T-cell (primary cell): ENCODE measurements around the gene INCA1. TPM values are rescaled to one million over a fixed set of nuclear protein-coding genes. Genes with fewer than 3 reads are reported as not detected.

ENCODE experiments used
- ATAC-seq, 4 experiments: fragments of 200-7000 bp in 3 of 4; fragments of 150-1000 bp in 1 of 4; cut with Tn5 transposase; replicated peaks in 1 of 4; 1 replicate in 3 of 4; 2 replicates in 1 of 4; pipeline ENCODE4 v1.10.0; 2021; ENCODE audit warnings: moderate library complexity in 3 of 4, mild to moderate bottlenecking in 2 of 4, moderate number of reproducible peaks in 1 of 4
- CTCF ChIA-PET, 2 donors: fragments of 300-600 bp; sonication (Branson Sonifier 250); formaldehyde crosslinking; loops; one replicate each; lab custom pipeline; 2022; ENCODE audit warnings: antibody characterized with exemption in 2 of 2; lab: Charles Lee
- POLR2A ChIA-PET, 2 donors: fragments of 300-600 bp; sonication (Branson Sonifier 250); formaldehyde crosslinking; loops; one replicate each; lab custom pipeline; 2022; ENCODE audit warnings: antibody characterized with exemption in 2 of 2; lab: Charles Lee
- DNase-seq, 35 experiments: peaks; one replicate each; pipeline versions ENCODE4 v3.0.0 to v3.0.0-alpha.2; 2013 to 2023
- H3K27ac ChIP-seq: one replicate; pipeline ENCODE4 v1.5.1; 2013; ENCODE audit warnings: low read length
- H3K27me3 ChIP-seq, 2 experiments: replicated peaks in 1 of 2; 1 replicate in 1 of 2; 2 replicates in 1 of 2; pipeline versions ENCODE4 v1.6.1 to v1.7.0; 2013; ENCODE audit warnings: low read length in 1 of 2, mixed read lengths in 1 of 2; ENCODE audit not compliant: control insufficient read depth in 2 of 2, insufficient read depth in 2 of 2; ENCODE audit errors: extremely low read depth in 1 of 2
- H3K36me3 ChIP-seq, 2 donors: 1 replicate in 1 of 2; 2 replicates in 1 of 2; pipeline versions ENCODE4 v1.6.1 to v1.7.0; 2013; ENCODE audit warnings: low read length in 1 of 2; ENCODE audit not compliant: control insufficient read depth in 2 of 2, insufficient read depth in 1 of 2; ENCODE audit errors: extremely low read depth in 1 of 2
- H3K4me1 ChIP-seq, 2 experiments: 1 replicate in 1 of 2; 2 replicates in 1 of 2; pipeline versions ENCODE4 v1.6.1 to v1.7.0; 2013; ENCODE audit warnings: low read length in 2 of 2, mixed read lengths in 1 of 2; ENCODE audit not compliant: insufficient read depth in 2 of 2, control insufficient read depth in 1 of 2; ENCODE audit errors: extremely low read depth in 1 of 2
- H3K4me3 ChIP-seq, 2 donors: 1 replicate in 1 of 2; 2 replicates in 1 of 2; pipeline versions ENCODE4 v1.5.1 to v1.7.0; 2013; ENCODE audit warnings: mild to moderate bottlenecking in 2 of 2, low read length in 1 of 2, moderate library complexity in 1 of 2; ENCODE audit not compliant: control insufficient read depth in 1 of 2; ENCODE audit errors: extremely low read depth in 1 of 2
- H3K9me3 ChIP-seq: 2 replicates; pipeline ENCODE4 v1.7.0; 2013
- H3K27ac Mint-ChIP-seq, 2 donors: one replicate each; pipeline ENCODE4 v1.8.0; 2020 to 2021; ENCODE audit warnings: mild to moderate bottlenecking in 2 of 2, mixed read lengths in 2 of 2
- H3K27me3 Mint-ChIP-seq, 2 donors: one replicate each; pipeline ENCODE4 v1.8.0; 2021 to 2022; ENCODE audit warnings: mixed read lengths in 2 of 2
- H3K36me3 Mint-ChIP-seq: one replicate; pipeline ENCODE4 v1.8.0; 2021; ENCODE audit warnings: mixed read lengths
- H3K4me1 Mint-ChIP-seq, 3 donors: one replicate each; pipeline ENCODE4 v1.8.0; 2020 to 2022; ENCODE audit warnings: mixed read lengths in 3 of 3, mild to moderate bottlenecking in 1 of 3
- H3K4me3 Mint-ChIP-seq, 3 donors: one replicate each; pipeline ENCODE4 v1.8.0; 2020 to 2022; ENCODE audit warnings: mild to moderate bottlenecking in 3 of 3, mixed read lengths in 3 of 3, moderate library complexity in 3 of 3
- H3K9me3 Mint-ChIP-seq, 3 donors: one replicate each; pipeline ENCODE4 v1.8.0; 2020 to 2022; ENCODE audit warnings: mixed read lengths in 3 of 3
- WGBS: methylation state at CpG from one replicate; pipeline ENCODE4 v1.1.5; 2013; ENCODE audit warnings: missing lambda C conversion rate; ENCODE audit not compliant: insufficient coverage; 5-methylcytosine and 5-hydroxymethylcytosine counted together
- total RNA-seq, 35 experiments: library from RNA in 6 of 35; stranded (reverse) in 6 of 35; fragments of 120-200 nt in 1 of 35; gene quantifications; one replicate each; pipeline versions ENCODE4 v1.2.1 to v1.2.4 and lab custom pipeline; 2013 to 2026

Gene INCA1
- total RNA-seq, 5 donors from 2014 or later (not counting 1 experiment from before 2014, with no cell fraction given): 0.38 to 0.43 TPM; not detected in 3

DNA sequence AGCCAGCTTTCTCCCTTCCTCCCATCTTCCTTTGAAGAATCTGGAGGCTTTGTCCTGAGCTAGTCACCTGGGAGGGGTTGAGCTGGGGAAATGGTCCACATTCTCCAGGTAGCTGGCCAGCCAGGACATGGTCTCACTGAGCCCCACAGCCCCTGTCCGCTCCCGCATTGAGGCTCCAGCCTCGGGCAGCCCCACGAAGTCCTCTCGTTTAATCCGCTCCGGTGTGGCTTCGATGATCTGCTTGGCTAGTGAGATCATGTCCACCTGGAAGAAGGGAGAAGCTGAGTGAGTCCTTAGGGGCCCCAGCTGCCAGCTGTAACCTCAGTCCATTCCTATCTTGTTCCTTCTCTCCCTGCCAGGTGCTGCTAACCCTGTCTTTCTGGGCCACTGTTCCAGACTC lies 27.0 kb downstream of the INCA1 start:
- WGBS: 99% methylated on average over 8 of the region's 8 CpGs
- H3K4me1 ChIP-seq: peaks cover 5 to 36% of the 10 kb centered on the region in 2 experiments
- no peak for ATAC-seq
- H3K27ac ChIP-seq: peak overlapping the region; percentile 48
- H3K27me3 Mint-ChIP-seq: no peaks in the 10 kb centered on the region
- peaks cover 36% of the 10 kb centered on the region for H3K36me3 Mint-ChIP-seq
- no peak overlapping the region for H3K4me3 ChIP-seq
- H3K9me3 Mint-ChIP-seq: no peaks in the 10 kb centered on the region
- DNase-seq: no peak
- H3K27ac Mint-ChIP-seq: peak overlapping the region; percentile 56 to 77
- no peaks in the 10 kb centered on the region for H3K27me3 ChIP-seq
- POLR2A ChIA-PET: no interaction called here
- H3K4me3 Mint-ChIP-seq: peak overlapping the region in 1 of 3 donors; percentile 37
- peaks cover 4 to 35% of the 10 kb centered on the region in 2 donors for H3K36me3 ChIP-seq
- CTCF ChIA-PET: no interaction called here
- peaks cover 13 to 32% (median 21%) of the 10 kb centered on the region in 3 donors for H3K4me1 Mint-ChIP-seq
- no peaks in the 10 kb centered on the region for H3K9me3 ChIP-seq

DNA sequence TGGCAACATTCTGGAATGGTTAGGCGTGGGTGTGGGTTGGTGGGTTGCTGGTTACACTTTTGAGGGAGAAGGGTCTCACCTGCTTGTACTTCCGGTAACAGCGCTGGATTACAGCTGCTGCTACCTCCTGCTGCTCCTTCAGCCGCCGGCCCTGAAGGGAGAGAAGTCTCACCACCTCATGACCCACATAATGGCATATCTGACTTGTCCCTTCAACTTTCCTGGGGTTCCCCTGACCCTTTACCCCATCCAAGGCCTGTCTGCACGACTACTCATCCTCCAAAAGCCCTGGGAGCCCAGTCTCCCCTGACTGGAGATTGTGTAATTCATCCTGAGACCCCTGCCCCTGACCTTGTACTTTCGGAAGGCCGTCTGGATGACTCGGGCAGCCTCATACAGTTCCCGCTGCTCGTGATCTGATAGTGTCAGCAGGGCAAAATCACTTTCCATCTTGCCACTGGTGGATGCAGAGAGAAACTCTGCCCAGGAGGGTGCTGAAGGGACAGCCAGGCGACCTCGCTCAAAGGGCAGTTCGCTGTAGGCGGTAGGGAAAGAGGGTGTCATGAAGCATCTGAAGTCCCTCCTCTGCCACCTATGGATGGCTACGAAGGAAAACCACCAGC lies 27.7 kb downstream of the INCA1 start:
- 55% methylated on average over 9 of the region's 16 CpGs for WGBS
- ATAC-seq (no peak), DNase-seq (peak in 1 of 35 experiments; percentile 19)
- no peaks in the 10 kb centered on the region for H3K9me3 Mint-ChIP-seq
- ChIA-PET CTCF (no interaction called here), POLR2A (no interaction called here)
- H3K4me1 Mint-ChIP-seq: peaks cover 14 to 32% (median 23%) of the 10 kb centered on the region in 3 donors
- Histone ChIP-seq H3K36me3 (peaks cover 4 to 32% of the 10 kb centered on the region in 2 donors), H3K4me1 (peaks cover 5 to 36% of the 10 kb centered on the region in 2 experiments), H3K27ac (peak overlapping the region; percentile 48), H3K4me3 (no peak overlapping the region), H3K9me3 (no peaks in the 10 kb centered on the region), H3K27me3 (no peaks in the 10 kb centered on the region)
- peaks cover 32% of the 10 kb centered on the region for H3K36me3 Mint-ChIP-seq
- no peak overlapping the region for H3K4me3 Mint-ChIP-seq
- H3K27me3 Mint-ChIP-seq: no peaks in the 10 kb centered on the region
- no peak overlapping the region for H3K27ac Mint-ChIP-seq

- peak overlapping the region; percentile 74 to 81 for H3K4me3 ChIP-seq
- no peak for ATAC-seq
- peak overlapping the region; percentile 70 for H3K27ac ChIP-seq
- no peaks in the 10 kb centered on the region for H3K9me3 ChIP-seq
- peaks cover 27% of the 10 kb centered on the region for H3K36me3 Mint-ChIP-seq
- 98% methylated on average over 10 of the region's 15 CpGs for WGBS
- H3K27me3 Mint-ChIP-seq: no peaks in the 10 kb centered on the region
- peaks cover 5 to 36% of the 10 kb centered on the region in 2 experiments for H3K4me1 ChIP-seq
- H3K36me3 ChIP-seq: peaks cover 4 to 26% of the 10 kb centered on the region in 2 donors
- H3K9me3 Mint-ChIP-seq: no peaks in the 10 kb centered on the region
- ChIA-PET CTCF (no interaction called here), POLR2A (interaction anchor here in 1 of 2 donors (0.6 kb wide), 1 partner anchor 228 kb away, joined by 7 read pairs; no protein-coding TSS in a partner anchor)
- H3K4me1 Mint-ChIP-seq: peaks cover 14 to 32% (median 23%) of the 10 kb centered on the region in 3 donors
- peak in 1 of 35 experiments; percentile 31 for DNase-seq
- no peak overlapping the region for H3K4me3 Mint-ChIP-seq
- H3K27ac Mint-ChIP-seq: no peak overlapping the region
- H3K27me3 ChIP-seq: no peaks in the 10 kb centered on the region
These were observed 28.2 kb downstream of the INCA1 start for GRCh38 chr17:4969047-4969550.

DNA sequence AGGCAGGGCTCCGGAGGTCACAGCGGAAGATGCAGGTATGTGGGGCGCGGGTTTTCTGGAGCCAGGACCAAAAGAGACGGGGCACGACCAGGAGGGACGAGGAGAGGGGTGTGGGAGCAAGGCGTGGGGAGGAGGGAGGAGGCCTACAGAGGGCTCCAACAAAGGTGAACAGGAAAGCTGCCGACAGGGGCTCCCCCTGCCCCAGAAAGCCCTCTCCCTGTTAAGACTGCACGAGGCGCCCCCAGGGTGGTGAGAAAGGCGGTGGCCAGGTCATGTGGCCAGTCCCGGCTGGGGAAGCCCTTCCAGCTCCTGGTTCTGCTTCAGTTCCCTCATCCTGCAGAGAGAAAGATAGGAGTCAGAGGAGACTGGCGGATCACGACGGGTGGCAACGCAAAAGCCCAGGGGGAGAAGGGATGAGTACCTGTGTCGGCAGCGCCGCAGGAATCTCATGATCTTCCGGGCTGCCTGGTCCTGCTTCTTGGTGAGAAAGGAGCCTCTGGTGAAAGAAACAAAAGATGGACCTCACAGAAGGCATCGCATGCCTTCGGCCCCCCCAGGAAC lies 28.8 kb downstream of the INCA1 start:
- H3K27ac Mint-ChIP-seq: no peak overlapping the region
- ChIA-PET CTCF (interaction anchor here in 1 of 2 donors (0.6 kb wide), 1 partner anchor 258 kb away, joined by 3 read pairs; the partner anchor contains the start of gene ARRB2), POLR2A (interaction anchor here (0.6 kb wide), 2 partner anchors 227 to 313 kb away, joined by 3 to 7 read pairs; no protein-coding TSS in a partner anchor)
- H3K36me3 Mint-ChIP-seq: peaks cover 24% of the 10 kb centered on the region
- WGBS: 57% methylated on average over 13 of the region's 23 CpGs
- Histone ChIP-seq H3K27ac (peak overlapping the region; percentile 70), H3K27me3 (no peaks in the 10 kb centered on the region), H3K36me3 (peaks cover 4 to 22% of the 10 kb centered on the region in 2 donors), H3K9me3 (no peaks in the 10 kb centered on the region), H3K4me1 (peaks cover 5 to 36% of the 10 kb centered on the region in 2 experiments), H3K4me3 (peak overlapping the region; percentile 74 to 81)
- DNase-seq (no peak), ATAC-seq (no peak)
- H3K9me3 Mint-ChIP-seq: no peaks in the 10 kb centered on the region
- no peaks in the 10 kb centered on the region for H3K27me3 Mint-ChIP-seq
- H3K4me3 Mint-ChIP-seq: no peak overlapping the region
- H3K4me1 Mint-ChIP-seq: peaks cover 14 to 32% (median 23%) of the 10 kb centered on the region in 3 donors

DNA sequence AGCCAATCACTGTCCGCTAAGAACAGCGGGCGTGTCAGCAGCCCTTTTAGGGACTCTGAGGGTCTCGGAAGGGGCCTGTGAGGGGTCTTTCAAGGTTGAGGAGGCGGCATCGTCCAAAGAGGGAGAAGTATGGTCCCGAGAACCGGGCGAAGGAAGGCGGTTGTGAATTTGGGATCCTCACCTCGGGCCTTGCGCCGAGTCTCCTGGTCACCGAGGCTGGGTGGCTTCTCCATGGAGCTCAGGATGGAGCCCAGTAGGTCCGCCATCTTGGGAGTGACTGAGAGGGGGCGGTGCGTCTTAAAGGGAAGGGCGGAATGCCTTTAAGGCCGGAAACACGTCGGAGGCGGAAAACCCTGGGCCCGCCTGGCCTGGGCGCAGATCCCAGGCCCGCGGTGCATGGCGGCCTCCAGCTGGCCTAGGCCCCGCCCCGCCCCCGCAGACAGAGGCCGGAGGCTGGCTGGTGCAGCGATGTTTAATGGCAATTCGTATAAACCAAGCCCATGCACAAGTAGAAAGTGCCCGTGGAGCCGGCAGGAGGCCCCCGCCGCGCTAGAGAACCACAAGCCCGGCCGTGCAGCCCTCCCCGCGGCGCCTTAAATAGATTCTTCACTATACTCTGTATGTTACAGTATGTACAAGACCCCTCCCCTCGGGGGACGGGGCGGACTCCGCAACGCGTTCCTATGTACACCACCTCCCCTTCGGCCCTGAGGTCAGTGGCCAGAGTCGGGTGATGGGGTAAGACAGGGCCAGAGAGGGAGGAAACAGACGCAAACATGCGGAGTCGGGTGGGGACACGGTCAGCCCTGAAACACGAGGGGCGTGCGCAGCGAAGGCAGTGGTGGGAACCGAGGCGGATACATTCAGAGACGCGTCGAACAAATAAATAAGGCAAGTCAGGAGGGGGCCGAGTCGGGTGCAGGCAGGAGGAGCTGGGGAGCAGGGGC lies 29.5 kb downstream of the INCA1 start, which contains the start of gene SPAG7:
SPAG7 (minus strand) TSS at position 279 of the 947 bp plus-strand sequence; CDS start at position 266, 13 bp downstream.
- H3K36me3 Mint-ChIP-seq: peaks cover 19% of the 10 kb centered on the region
- no peaks in the 10 kb centered on the region for H3K9me3 ChIP-seq
- ChIA-PET POLR2A (interaction anchor here (0.5 to 1.9 kb wide), 8 partner anchors 16 to 314 kb away, joined by 3 to 8 read pairs (median 4); partner anchors contain the start of genes C17orf107 (in 1 of the 2), CAMTA2 (in 1 of the 2), RNF167 (in 1 of the 2) and SLC25A11 (in 1 of the 2)), CTCF (interaction anchor here in 1 of 2 donors (0.5 to 1.8 kb wide), 17 partner anchors 10 to 824 kb away, joined by 3 to 19 read pairs (median 4); partner anchors contain the start of genes ARRB2, C17orf107, CAMTA2 and CHRNE)
- under 1% methylated on average over 53 of the region's 66 CpGs for WGBS
- peak within 1 kb of the TSS; percentile 74 to 81 for H3K4me3 ChIP-seq
- no peaks in the 10 kb centered on the region for H3K27me3 Mint-ChIP-seq
- peaks cover 0 to 20% of the 10 kb centered on the region in 2 donors for H3K36me3 ChIP-seq
- no peak within 1 kb of the TSS for H3K4me3 Mint-ChIP-seq
- H3K27ac Mint-ChIP-seq: no peak within 1 kb of the TSS
- H3K4me1 Mint-ChIP-seq: peaks cover 14 to 32% (median 23%) of the 10 kb centered on the region in 3 donors
- peaks cover 5 to 36% of the 10 kb centered on the region in 2 experiments for H3K4me1 ChIP-seq
- ATAC-seq: peak; percentile 67 to 76 (median 67)
- peak within 1 kb of the TSS; percentile 70 for H3K27ac ChIP-seq
- H3K27me3 ChIP-seq: no peaks in the 10 kb centered on the region
- H3K9me3 Mint-ChIP-seq: no peaks in the 10 kb centered on the region
- DNase-seq: peak; percentile 80 to 98 (median 90)
